IPS-18a (cell line): Measurements from ENCODE around the gene ZNF488.
"Not testable (repeated sequence)": the region's sequence is repeated elsewhere in the genome, so short reads cannot be mapped to it uniquely, and the experiment has no call there.

Experiments used
- H3K27ac ChIP-seq: one replicate; pipeline ENCODE4 v1.5.1; 2013; ENCODE audit warnings: low read length
- H3K27me3 ChIP-seq: one replicate; pipeline ENCODE4 v1.6.1; 2013; ENCODE audit warnings: mild to moderate bottlenecking, low read length; ENCODE audit not compliant: control insufficient read depth, insufficient read depth
- H3K36me3 ChIP-seq: one replicate; pipeline ENCODE4 v1.6.1; 2013; ENCODE audit warnings: low read depth, low read length; ENCODE audit not compliant: control insufficient read depth
- H3K4me1 ChIP-seq: one replicate; pipeline ENCODE4 v1.6.1; 2013; ENCODE audit warnings: low read depth, low read length; ENCODE audit not compliant: control insufficient read depth
- H3K4me3 ChIP-seq: one replicate; pipeline ENCODE4 v1.5.1; 2013; ENCODE audit warnings: low read length
- H3K9ac ChIP-seq: one replicate; pipeline ENCODE4 v1.6.1; 2013; ENCODE audit warnings: mild to moderate bottlenecking, low read length, moderate library complexity
- H3K9me3 ChIP-seq: one replicate; pipeline ENCODE4 v1.6.1; 2013; ENCODE audit warnings: low read depth, low read length; ENCODE audit not compliant: control insufficient read depth

The ZNF488 gene

GRCh38 chr10:47384148-47384921 lies at the start of gene ZNF488:
TSS of gene ZNF488 (minus strand) at chr10:47384293. CDS start at chr10:47368829, 15,464 bp downstream.
- H3K9ac ChIP-seq: peak within 1 kb of the TSS; percentile 25
- no peaks in the 10 kb centered on the region for H3K9me3 ChIP-seq
- peaks cover 25% of the 10 kb centered on the region for H3K4me1 ChIP-seq
- no peaks in the 10 kb centered on the region for H3K36me3 ChIP-seq
- H3K27me3 ChIP-seq: peaks cover 24% of the 10 kb centered on the region
- H3K27ac ChIP-seq: no peak within 1 kb of the TSS
- peak within 1 kb of the TSS; percentile 83 for H3K4me3 ChIP-seq

GRCh38 chr10:47425813-47426419 lies 41.8 kb upstream of the ZNF488 start:
- H3K27me3 ChIP-seq: no peaks in the 10 kb centered on the region
- H3K36me3 ChIP-seq: no peaks in the 10 kb centered on the region

GRCh38 chr10:47424231-47424630 lies 40.1 kb upstream of the ZNF488 start:
- no peak overlapping the region for H3K27ac ChIP-seq
- no peak overlapping the region for H3K4me3 ChIP-seq
- no peaks in the 10 kb centered on the region for H3K9me3 ChIP-seq
- no peaks in the 10 kb centered on the region for H3K36me3 ChIP-seq
- H3K27me3 ChIP-seq: no peaks in the 10 kb centered on the region
- H3K4me1 ChIP-seq: peaks cover 10% of the 10 kb centered on the region
- no peak overlapping the region for H3K9ac ChIP-seq

More at GRCh38 chr10:47425813-47426419, 41.8 kb upstream of the ZNF488 start:
- Histone ChIP-seq H3K4me3 (no peak overlapping the region), H3K4me1 (peaks cover 3% of the 10 kb centered on the region), H3K27ac (no peak overlapping the region), H3K9me3 (no peaks in the 10 kb centered on the region), H3K9ac (no peak overlapping the region)

GRCh38 chr10:47423476-47423875 lies 39.4 kb upstream of the ZNF488 start:
- no peaks in the 10 kb centered on the region for H3K36me3 ChIP-seq
- no peaks in the 10 kb centered on the region for H3K9me3 ChIP-seq
- no peak overlapping the region for H3K9ac ChIP-seq
- H3K4me1 ChIP-seq: peaks cover 10% of the 10 kb centered on the region
- H3K27ac ChIP-seq: no peak overlapping the region
- no peak overlapping the region for H3K4me3 ChIP-seq
- H3K27me3 ChIP-seq: no peaks in the 10 kb centered on the region

- Histone ChIP-seq H3K4me3 (no peak overlapping the region), H3K9me3 (no peaks in the 10 kb centered on the region), H3K36me3 (no peaks in the 10 kb centered on the region), H3K27me3 (no peaks in the 10 kb centered on the region), H3K4me1 (peaks cover 10% of the 10 kb centered on the region), H3K9ac (no peak overlapping the region), H3K27ac (no peak overlapping the region)
Observed at GRCh38 chr10:47421057-47421952, 37.2 kb upstream of the ZNF488 start.

GRCh38 chr10:47420305-47421056 lies 36.4 kb upstream of the ZNF488 start:
- no peaks in the 10 kb centered on the region for H3K27me3 ChIP-seq
- H3K9ac ChIP-seq: no peak overlapping the region
- no peaks in the 10 kb centered on the region for H3K9me3 ChIP-seq
- no peak overlapping the region for H3K27ac ChIP-seq
- H3K36me3 ChIP-seq: no peaks in the 10 kb centered on the region
- peaks cover 10% of the 10 kb centered on the region for H3K4me1 ChIP-seq
- no peak overlapping the region for H3K4me3 ChIP-seq

GRCh38 chr10:47419421-47419820 lies 35.3 kb upstream of the ZNF488 start:
- no peaks in the 10 kb centered on the region for H3K36me3 ChIP-seq
- H3K4me3 ChIP-seq: no peak overlapping the region
- H3K9ac ChIP-seq: no peak overlapping the region
- H3K27ac ChIP-seq: no peak overlapping the region
- H3K27me3 ChIP-seq: no peaks in the 10 kb centered on the region
- no peaks in the 10 kb centered on the region for H3K9me3 ChIP-seq
- peaks cover 10% of the 10 kb centered on the region for H3K4me1 ChIP-seq

- Histone ChIP-seq H3K36me3 (no peaks in the 10 kb centered on the region), H3K4me1 (peaks cover 10% of the 10 kb centered on the region), H3K27me3 (no peaks in the 10 kb centered on the region), H3K9ac (no peak overlapping the region), H3K9me3 (no peaks in the 10 kb centered on the region), H3K4me3 (no peak overlapping the region), H3K27ac (no peak overlapping the region)
Observed at GRCh38 chr10:47418966-47419365, 34.9 kb upstream of the ZNF488 start.

GRCh38 chr10:47418321-47418720 lies 34.2 kb upstream of the ZNF488 start:
- Histone ChIP-seq H3K4me3 (no peak overlapping the region), H3K36me3 (no peaks in the 10 kb centered on the region), H3K4me1 (peaks cover 10% of the 10 kb centered on the region), H3K27ac (no peak overlapping the region), H3K27me3 (no peaks in the 10 kb centered on the region), H3K9me3 (no peaks in the 10 kb centered on the region), H3K9ac (no peak overlapping the region)

GRCh38 chr10:47416305-47417218 lies 32.5 kb upstream of the ZNF488 start:
- not testable (repeated sequence) for H3K4me3 ChIP-seq, H3K9me3 ChIP-seq, H3K27ac ChIP-seq, H3K9ac ChIP-seq, H3K36me3 ChIP-seq, H3K27me3 ChIP-seq
- H3K4me1 ChIP-seq: peaks cover 10% of the 10 kb centered on the region
